Measurements from ENCODE around the gene CERS1.
A peak's percentile ranks its signal among the peaks of the same experiment; 100 is the strongest.

CERS1 gene

DNA sequence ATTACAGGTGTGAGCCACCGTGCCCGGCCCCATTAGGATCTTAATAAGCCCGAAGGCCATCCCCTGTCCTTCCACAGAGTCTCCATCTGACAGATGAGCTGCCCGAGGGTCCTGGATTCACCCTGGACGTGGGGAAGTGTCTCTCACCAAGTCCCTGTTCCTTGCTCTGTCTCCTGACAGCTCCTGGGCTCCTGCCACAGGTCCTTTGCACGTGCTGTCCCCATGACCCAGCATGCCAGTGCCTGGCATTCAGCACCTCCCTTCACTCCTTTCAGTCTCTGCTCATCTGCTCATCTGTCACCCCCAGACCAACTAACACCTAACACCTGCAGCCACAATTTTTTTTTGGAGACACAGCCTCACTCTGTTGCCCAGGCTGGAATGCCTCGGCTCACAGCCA is 14.5 kb downstream of the CERS1 start:
- no peak overlapping the region for H2AFZ ChIP-seq (ENCODE audit: low read length)
- no peak overlapping the region for H3K4me2 ChIP-seq (ENCODE audit: low read length)
- no peak overlapping the region for H3K4me3 ChIP-seq (ENCODE audit: low read depth, low read length, poor library complexity, severe bottlenecking)
- no peak overlapping the region for H3K27ac ChIP-seq (ENCODE audit: low read depth, low read length, poor library complexity, severe bottlenecking)
- TF ChIP-seq EZH2 (IDR thresholded peaks at IDR 0.05; ENCODE audit: borderline replicate concordance, low read length) = no peak
- TF ChIP-seq, protein P1, sequence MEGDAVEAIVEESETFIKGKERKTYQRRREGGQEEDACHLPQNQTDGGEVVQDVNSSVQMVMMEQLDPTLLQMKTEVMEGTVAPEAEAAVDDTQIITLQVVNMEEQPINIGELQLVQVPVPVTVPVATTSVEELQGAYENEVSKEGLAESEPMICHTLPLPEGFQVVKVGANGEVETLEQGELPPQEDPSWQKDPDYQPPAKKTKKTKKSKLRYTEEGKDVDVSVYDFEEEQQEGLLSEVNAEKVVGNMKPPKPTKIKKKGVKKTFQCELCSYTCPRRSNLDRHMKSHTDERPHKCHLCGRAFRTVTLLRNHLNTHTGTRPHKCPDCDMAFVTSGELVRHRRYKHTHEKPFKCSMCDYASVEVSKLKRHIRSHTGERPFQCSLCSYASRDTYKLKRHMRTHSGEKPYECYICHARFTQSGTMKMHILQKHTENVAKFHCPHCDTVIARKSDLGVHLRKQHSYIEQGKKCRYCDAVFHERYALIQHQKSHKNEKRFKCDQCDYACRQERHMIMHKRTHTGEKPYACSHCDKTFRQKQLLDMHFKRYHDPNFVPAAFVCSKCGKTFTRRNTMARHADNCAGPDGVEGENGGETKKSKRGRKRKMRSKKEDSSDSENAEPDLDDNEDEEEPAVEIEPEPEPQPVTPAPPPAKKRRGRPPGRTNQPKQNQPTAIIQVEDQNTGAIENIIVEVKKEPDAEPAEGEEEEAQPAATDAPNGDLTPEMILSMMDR (IDR thresholded peaks at IDR 0.05; ENCODE audit: low read length) = no peak
- H3K9me2 ChIP-seq (ENCODE audit: low read depth, low read length) = no peaks in the 10 kb centered on the region
- no peaks in the 10 kb centered on the region for H3K36me3 ChIP-seq (ENCODE audit: insufficient read depth, low read length)
- no peaks in the 10 kb centered on the region for H4K20me1 ChIP-seq (ENCODE audit: insufficient read depth, low read length)
- no peak overlapping the region for H3K9ac ChIP-seq (ENCODE audit: low read length)
- H3F3A ChIP-seq (ENCODE audit: insufficient read depth, low read length) = no peaks in the 10 kb centered on the region
- 0 out of 2 replicates have a peak, but pooled peaks cover 3% of the 10 kb centered on the region for H3K9me3 ChIP-seq (ENCODE audit: low read length)
- peaks cover 6% of the 10 kb centered on the region for H3K4me1 ChIP-seq (ENCODE audit: insufficient read depth, low read length, severe bottlenecking)
- no peaks in the 10 kb centered on the region for H3K27me3 ChIP-seq (ENCODE audit: insufficient read depth, low read length)
- H3K79me2 ChIP-seq (ENCODE audit: insufficient read depth, low read length) = no peaks in the 10 kb centered on the region

DNA sequence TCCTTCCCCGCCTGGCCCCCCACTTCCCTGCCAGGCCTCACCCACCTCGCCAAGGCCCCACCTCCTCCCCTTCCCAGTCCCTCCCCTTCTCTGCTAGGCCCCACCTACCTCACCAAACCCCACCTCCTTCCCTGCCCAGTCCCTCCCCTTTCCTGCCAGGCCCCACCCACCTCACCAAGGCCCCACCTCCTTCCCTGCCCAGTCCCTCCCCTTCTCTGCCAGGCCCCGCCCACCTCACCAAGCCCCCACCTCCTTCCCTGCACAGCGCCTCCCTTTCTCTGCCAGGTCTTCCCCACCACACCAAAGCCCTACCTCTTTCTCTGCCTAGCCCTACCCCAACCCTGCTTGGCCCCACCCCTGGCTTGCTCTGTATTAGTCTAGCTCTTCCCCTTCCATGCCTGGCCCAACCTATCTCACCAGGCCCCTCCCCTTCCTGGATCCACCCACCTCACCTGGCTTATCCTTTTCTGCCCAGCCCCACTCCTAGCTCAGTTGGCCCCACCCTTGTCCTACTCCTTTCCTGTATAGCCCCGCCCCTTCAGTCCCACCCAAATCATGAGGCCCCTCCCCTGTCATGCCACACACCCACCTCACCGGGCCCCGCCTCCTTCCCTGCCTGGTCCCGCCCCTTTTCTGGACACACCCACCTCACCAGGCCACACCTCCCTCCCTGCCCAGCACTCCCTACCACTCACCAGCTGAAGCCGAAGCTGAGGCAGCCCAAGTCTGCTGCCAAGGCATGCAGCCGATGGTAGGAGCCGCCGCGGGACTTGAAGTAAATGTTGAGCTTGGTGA is 16.2 kb downstream of the CERS1 start:
- 0 out of 2 replicates have a peak, but pooled peaks cover 3% of the 10 kb centered on the region for H3K9me3 ChIP-seq (ENCODE audit: low read length)

DNA sequence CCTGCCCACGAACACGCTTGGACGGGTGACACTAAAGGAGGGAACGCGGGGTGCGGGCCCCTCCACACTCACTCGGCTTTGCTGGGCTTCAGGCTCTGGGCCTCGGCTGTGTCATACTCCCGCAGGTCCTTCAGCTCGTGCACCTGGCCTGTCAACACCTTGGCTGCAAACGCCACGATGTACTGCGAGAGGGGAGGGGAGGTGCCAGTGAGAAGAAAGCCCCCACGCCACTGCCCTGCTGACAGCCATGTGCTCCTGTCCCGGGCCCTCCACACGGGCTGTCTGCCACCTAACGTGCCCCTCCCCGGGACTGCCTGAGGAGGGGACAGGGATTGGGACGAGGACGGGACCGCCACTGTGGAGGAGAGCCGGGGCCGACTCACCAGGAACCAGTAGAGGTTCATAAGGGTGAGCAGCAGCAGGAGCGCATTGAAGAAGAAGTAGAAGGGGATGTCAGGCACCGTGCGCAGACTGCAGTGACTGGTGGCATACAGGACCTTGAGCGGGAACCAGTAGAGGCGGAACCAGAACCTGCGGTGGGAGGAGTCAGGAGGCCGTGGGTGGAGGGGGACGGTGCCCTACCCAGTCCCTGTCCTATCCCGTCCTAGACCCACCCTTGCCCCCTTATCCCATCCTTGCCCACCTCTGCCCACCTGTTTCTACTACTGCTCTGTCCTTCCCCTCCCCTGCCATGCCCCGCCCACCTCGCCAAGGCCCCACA is 16.9 kb downstream of the CERS1 start:
- TF ChIP-seq, protein P1 (IDR thresholded peaks at IDR 0.05; ENCODE audit: low read length) = no peak
- TF ChIP-seq EZH2 (IDR thresholded peaks at IDR 0.05; ENCODE audit: borderline replicate concordance, low read length) = no peak
- no peaks in the 10 kb centered on the region for H4K20me1 ChIP-seq (ENCODE audit: insufficient read depth, low read length)
- H3F3A ChIP-seq (ENCODE audit: insufficient read depth, low read length) = no peaks in the 10 kb centered on the region
- H3K4me1 ChIP-seq (ENCODE audit: insufficient read depth, low read length, severe bottlenecking) = peaks cover 6% of the 10 kb centered on the region
- H2AFZ ChIP-seq (ENCODE audit: low read length) = no peak overlapping the region
- peak overlapping the region; percentile 28; the same call in 1 of the 2 replicates for H3K4me2 ChIP-seq (ENCODE audit: low read length)
- no peaks in the 10 kb centered on the region for H3K27me3 ChIP-seq (ENCODE audit: insufficient read depth, low read length)
- 0 out of 2 replicates have a peak, but pooled peaks cover 3% of the 10 kb centered on the region for H3K9me3 ChIP-seq (ENCODE audit: low read length)
- H3K4me3 ChIP-seq (ENCODE audit: low read depth, low read length, poor library complexity, severe bottlenecking) = no peak overlapping the region
- no peaks in the 10 kb centered on the region for H3K79me2 ChIP-seq (ENCODE audit: insufficient read depth, low read length)
- H3K9me2 ChIP-seq (ENCODE audit: low read depth, low read length) = no peaks in the 10 kb centered on the region
- H3K9ac ChIP-seq (ENCODE audit: low read length) = no peak overlapping the region
- H3K27ac ChIP-seq (ENCODE audit: low read depth, low read length, poor library complexity, severe bottlenecking) = no peak overlapping the region
- no peaks in the 10 kb centered on the region; the same call in 1 of the 2 replicates for H3K36me3 ChIP-seq (ENCODE audit: insufficient read depth, low read length)

More for the DNA sequence above, 16.2 kb downstream of the CERS1 start:
- H3K4me3 ChIP-seq (ENCODE audit: low read depth, low read length, poor library complexity, severe bottlenecking) = no peak overlapping the region
- no peaks in the 10 kb centered on the region for H3K79me2 ChIP-seq (ENCODE audit: insufficient read depth, low read length)
- no peak overlapping the region for H2AFZ ChIP-seq (ENCODE audit: low read length)
- no peaks in the 10 kb centered on the region; the same call in 1 of the 2 replicates for H3K36me3 ChIP-seq (ENCODE audit: insufficient read depth, low read length)
- H3K9me2 ChIP-seq (ENCODE audit: low read depth, low read length) = no peaks in the 10 kb centered on the region
- H3F3A ChIP-seq (ENCODE audit: insufficient read depth, low read length) = no peaks in the 10 kb centered on the region
- no peak overlapping the region for H3K9ac ChIP-seq (ENCODE audit: low read length)
- H3K4me1 ChIP-seq (ENCODE audit: insufficient read depth, low read length, severe bottlenecking) = peaks cover 6% of the 10 kb centered on the region
- peak overlapping the region; percentile 28; the same call in 1 of the 2 replicates for H3K4me2 ChIP-seq (ENCODE audit: low read length)
- no peaks in the 10 kb centered on the region for H4K20me1 ChIP-seq (ENCODE audit: insufficient read depth, low read length)
- no peak overlapping the region for H3K27ac ChIP-seq (ENCODE audit: low read depth, low read length, poor library complexity, severe bottlenecking)
- TF ChIP-seq, protein P1 (IDR thresholded peaks at IDR 0.05; ENCODE audit: low read length) = no peak
- TF ChIP-seq EZH2 (IDR thresholded peaks at IDR 0.05; ENCODE audit: borderline replicate concordance, low read length) = no peak
- H3K27me3 ChIP-seq (ENCODE audit: insufficient read depth, low read length) = no peaks in the 10 kb centered on the region

Measured in OCI-LY1 (cell line).